ENCODE measurements around the gene TBC1D9.

Gene TBC1D9

DNA sequence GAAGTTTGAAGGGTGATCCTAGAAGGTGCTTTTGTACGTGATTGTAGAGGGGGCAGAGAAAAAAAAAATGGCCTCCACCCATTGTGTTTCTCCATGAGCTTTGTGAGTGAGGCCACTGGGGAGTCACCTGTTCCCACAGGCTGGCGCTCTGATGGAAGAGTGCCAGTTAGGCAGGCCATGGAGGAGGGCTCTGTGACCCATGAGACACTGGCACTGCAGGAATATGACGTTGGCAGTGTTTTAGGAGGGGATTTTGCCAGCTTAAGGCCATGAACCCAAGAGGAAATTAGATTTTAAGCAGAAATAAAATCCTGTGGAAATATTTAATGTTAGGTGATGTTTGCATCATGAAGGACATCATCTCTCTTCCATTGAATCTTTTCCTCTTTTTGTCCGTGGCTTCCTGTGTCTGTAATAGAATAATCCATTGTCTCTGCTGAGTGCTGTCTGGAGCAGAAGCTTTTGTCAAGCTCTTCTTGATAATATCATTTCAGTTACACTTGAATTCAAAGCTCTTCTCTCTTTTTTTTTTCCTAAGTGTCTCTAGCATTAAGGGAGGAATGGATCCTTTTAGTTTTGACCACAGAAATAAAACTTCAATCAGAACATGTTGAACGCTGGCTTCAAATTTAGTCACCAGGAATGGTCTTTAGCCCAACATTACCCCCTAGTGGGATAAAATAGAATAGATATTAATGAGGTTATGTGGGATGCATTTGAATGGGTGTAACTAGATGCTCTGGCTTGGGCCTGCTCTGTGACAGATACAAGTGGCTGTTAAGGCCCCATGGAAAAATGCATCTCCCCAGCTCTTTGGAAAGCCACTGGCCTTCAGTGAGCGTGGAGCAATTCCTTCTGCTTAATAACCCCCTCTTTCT, 146.4 kb downstream of the TBC1D9 start:
- no peak for DNase-seq

DNA sequence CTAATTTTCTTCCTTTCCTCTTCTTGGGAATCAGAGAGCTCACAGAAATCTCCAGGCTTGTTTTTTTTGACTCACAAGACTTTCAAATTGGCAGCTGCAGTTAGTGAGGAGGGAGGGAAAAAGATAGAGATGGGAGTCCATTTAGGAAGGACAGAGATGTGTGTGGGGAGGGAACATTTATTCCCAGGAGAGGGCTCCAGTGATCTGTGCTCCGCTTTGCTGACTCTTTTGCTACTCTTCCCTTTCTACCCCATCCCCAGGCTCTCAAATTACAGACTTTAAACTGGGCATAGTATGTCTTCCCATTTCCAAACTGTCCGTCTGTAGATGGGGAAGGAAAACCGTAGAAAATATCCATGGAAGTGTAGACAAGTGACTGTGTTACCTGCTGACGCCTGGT, 148.3 kb downstream of the TBC1D9 start:
- DNase-seq = no peak

DNA sequence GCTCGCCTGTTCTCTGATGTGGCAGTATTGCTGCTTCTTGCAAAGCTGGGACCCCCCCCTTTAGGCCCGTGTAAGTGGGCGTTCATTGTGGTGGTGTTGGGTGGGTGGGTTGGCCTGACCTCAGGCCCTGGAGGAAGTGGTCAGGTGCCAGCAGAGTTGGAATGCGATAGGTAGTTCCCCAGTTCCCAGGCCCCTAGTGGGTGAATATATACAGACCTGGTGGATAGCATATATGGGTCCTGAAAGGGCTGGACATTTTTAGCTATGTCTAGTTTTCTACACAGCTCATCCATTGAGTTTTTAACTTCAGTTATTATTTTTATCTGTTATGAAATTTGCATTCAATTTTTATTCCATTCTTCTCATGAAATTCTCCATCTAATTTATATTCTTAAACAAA, 151.6 kb downstream of the TBC1D9 start:
- no peak for DNase-seq

DNA sequence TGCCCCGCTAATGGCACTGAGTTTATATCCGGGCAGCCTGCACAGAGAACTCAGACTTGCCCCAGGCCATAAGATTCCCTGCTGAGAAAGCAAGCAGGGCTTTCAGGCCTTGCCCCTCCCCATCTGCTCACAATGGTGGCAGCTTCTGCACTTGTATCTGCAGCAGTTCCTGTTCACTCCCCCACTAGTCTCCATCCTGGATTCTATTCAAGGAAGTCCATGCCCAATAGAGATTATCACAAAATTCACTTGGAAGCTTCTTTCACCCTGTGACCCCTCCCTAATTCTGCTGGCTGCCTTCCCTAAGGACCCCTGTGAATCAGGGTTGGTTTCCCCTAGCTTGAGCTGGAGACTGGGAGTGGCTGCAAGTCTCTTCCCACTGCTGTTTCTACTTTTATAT, 152.9 kb downstream of the TBC1D9 start:
- no peak for DNase-seq

DNA sequence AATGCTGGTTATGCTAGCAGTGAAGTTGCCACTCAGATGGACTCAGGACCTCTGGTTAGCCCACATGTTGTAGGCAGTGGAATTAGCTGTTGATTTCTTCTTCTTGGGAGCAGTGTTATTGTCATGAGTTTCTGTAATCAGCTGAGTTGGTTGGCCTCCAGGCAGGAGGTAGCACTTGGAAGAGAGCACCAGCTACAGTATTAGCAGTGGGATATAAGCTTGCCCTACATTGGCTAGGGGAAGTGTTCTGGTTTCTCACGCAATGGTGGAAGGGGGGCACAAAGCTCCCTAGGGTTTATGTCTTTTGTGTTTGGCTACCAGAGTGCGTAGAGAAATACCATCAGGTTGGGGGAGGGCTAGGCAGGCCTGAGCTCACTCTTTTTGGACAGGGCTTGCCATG, 153.5 kb downstream of the TBC1D9 start:
- DNase-seq = no peak

DNA sequence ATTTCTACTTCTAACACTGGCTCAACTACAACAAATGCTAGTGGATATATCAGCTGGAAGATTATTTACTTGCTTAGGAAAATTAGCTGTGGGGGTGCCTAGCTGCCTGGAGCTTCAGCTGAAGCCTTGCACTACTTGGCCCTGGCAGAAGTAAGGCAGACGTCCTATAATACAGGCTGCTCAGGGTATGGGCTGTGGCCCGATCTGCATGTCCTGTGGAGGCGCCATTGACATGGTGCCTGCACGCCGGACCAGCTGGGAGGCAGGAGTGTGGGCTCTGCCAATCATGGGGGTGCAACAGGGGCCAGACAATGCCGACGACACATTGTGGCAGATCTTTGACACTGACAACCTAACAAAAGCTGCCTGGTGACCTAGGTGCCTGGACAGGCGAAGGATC, 155.8 kb downstream of the TBC1D9 start:
- no peak for DNase-seq

DNA sequence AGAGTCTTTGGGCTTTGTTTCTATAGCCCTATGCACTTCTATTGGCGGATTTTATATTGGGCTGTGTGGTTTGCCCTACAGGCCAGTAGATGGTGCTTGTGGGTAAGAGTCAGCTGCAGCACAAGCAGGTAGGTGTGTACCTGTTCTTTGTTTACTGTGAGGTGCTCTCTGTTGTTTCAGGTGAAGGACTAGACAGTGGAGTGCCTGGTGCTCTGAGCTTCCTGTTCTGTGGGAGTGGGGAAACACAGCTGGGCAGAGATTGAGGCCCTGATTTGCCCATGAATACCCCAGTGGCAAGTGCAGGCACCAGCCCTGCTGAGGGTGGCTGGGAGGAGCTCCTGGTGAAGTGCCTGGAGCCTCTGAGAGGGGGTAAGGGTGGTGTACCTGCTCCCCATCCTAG, 161.1 kb downstream of the TBC1D9 start:
- no peak for DNase-seq

DNA sequence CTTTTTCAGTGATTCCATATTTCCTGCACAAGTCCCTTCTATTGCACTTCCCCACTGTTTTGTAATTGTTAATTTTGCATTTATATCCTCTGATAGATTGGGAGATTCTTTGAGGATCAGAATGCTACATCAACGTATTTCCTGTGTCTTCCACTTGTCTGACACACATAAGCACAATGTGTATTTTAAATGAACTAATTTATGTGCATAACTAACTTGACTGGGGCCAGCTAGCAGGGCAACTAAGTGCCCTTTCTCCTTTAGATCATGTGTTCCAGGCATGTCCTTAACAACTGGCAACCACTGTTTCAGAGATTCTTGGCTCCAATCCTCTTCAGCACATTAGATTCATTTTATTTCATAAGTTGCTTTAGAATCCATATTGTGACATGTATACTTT, 171.7 kb downstream of the TBC1D9 start:
- DNase-seq = no peak

DNA sequence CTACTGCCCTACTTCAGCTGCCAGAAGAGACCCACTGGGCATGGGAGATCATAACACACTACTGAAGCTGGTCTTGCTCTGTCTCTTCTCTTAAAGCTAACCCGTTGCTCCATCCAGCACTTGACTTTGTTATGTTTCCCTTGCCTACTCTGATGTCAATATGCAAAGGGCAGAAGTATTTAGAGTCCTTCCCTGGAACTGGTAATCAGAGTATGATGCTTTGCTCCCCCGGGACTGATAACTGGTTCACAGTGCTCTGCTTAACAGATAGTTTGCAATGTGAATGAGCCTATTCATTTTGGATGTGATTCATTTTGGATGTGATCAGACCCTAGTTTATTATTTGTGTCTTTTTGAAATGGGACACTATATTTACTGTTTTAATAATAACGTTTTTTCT, 175.1 kb downstream of the TBC1D9 start:
- DNase-seq = no peak

DNA sequence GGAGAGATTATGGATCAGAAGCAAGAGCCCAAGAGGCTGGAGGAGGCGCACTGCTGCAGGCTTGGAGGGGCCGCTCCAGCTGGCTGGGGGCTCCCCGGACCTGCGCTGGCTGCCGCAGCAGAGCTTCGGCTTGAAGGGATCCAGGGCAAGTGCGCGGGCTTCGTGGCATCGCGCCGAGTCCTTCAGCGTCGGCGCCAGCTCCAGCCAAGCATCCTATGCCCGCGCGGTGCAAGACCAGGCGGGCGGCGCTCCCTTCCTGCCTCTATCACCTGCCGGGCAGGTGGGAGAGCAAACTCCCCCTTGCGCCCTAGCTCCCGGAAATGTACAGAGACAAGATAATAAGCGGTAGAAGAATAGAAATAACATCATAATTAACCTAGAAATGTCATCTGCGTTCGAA, 176.9 kb downstream of the TBC1D9 start:
- DNase-seq = no peak

DNA sequence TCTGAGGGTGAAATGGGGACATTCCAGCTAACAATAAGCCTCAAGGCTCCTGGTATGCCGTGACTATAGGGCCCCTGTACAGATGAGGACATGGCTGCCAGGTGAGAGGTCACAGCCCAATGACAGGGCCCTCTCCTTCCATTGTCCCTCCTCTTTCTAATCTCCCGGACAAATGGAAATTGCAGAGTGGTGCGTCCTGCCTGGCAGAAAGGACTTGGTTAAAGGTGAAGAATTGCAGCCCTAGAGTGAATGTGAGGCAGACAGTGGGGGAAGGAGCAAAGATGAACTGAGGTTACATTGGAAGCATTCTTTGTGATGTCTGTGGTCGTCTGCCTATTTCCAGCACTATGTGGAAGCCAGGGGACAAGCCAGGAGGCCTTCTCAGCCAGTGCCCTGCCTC, 180.7 kb downstream of the TBC1D9 start:
- no peak for DNase-seq

DNA sequence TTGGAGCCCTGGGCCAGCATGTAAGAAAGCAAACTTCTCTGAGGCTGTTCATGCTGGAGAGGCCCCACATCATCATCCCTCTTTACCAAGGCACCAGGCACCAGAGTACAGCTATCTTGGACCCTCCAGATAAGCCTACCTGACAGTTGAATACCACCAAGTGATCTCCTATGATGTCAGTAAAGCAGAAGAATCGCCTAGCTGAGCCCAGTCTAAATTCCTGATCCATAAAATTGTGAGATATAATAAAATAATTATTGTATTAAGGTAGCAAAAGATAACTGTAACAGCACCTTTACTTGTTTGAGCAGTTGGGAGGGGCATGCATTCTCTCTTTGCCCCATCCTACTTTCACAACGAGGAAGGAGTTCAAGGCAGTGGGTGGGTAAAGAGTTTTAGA, 184.6 kb downstream of the TBC1D9 start:
- DNase-seq = no peak
